Muscle of back (tissue), 11 donors: Measurements from ENCODE around the gene AGPAT1. TPM values are rescaled to one million over a fixed set of nuclear protein-coding genes. Genes with fewer than 3 reads are reported as not detected.
"Not testable (repeated sequence)": the region's sequence is repeated elsewhere in the genome, so short reads cannot be mapped to it uniquely, and the experiment has no call there.

Experiments
- DNase-seq, 3 donors: peaks; one replicate each; pipeline versions ENCODE4 v3.0.0 to v3.0.0-alpha.2; 2013
- polyA plus RNA-seq, 10 donors: library from polyadenylated mRNA; unstranded; fragments of 120-200 nt; gene quantifications; one replicate each; pipeline ENCODE4 v1.2.1, GENCODE V29; 2013; ENCODE audit not compliant: insufficient read length in 10 of 10

Gene AGPAT1
- polyA plus RNA-seq, 10 donors = 55.3 to 64.3 (median 59.1) TPM

- DNase-seq = no peak
Observed at GRCh38 chr6:32149932-32150870, 25.7 kb downstream of the AGPAT1 start.

DNA sequence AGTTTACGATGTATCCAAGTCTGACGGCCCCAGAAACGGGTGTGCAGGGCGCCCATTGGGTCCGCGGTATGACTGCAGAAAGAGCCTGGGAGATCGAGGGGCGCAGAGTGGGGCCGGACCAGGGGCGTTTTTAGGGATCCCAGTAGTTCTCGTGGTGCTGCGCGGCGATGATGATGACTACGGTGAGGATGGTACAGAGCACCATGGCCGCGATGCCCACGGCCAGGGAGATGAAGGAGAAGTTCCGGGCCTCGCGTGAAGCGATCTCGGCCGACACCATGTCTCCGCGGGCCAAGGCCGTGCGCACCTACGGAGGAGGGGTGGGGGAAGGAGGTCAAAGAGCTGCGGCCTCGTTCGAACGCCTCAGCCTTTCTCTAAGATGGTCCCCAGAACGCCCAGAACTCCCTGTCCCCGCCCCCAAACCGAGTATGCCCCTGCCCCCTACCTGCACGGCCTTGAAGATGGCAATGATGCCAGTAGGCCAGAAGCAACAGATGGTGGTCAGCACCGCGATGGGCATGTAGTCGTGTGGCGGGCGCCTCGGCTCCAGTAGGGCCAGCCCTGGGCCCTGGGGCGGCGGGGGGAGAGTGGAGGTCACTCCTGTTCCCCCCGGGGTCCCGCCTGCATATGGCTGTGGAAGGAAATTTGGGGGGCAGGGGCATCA lies 26.7 kb downstream of the AGPAT1 start:
- no peak for DNase-seq

DNA sequence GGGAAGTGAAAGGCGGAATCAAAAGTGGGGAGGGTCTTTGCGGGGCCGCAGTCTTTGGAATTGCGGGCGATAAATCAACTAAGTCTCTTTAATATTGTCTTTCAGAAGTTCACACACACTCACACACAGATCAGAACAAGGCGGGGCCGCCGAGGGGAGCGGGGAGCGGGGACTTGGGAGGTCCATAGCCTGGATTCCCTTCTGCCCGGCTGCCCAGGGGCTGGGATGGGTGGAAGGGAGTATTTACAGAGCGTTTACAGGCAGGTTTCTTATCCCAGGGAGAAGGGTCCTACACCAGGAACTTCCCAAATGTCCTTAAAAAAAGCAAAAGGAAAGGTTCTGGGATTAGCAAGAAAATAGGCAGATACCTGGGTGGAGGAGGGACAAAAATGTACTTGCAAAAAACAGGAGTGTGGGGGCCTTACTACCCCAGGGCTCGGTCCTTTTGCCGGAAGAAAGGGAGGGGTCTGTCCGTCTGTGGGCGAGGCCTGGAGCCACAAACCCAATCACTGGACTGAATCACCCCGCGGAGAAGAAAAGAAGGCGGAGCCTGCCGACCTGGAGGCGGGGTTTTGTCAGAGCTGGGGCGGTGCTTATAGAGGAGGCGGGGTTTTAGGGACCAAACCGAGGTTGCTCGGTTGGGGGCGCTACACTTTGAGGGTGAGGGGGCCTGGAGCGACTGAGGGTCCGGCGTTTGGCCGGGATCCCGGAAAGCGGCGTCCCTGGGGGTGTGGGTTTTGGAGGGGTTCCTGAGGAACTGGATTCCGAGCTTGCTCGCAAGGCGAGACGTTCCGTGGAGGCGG lies 27.4 kb downstream of the AGPAT1 start:
- DNase-seq = peak in 2 of 3 donors; percentile 59 to 73

GRCh38 chr6:32147401-32148132 lies 28.3 kb downstream of the AGPAT1 start:
- no peak for DNase-seq

GRCh38 chr6:32146687-32147086 lies 29.2 kb downstream of the AGPAT1 start:
- no peak for DNase-seq

GRCh38 chr6:32146287-32146686 lies 29.6 kb downstream of the AGPAT1 start:
- no peak for DNase-seq

DNA sequence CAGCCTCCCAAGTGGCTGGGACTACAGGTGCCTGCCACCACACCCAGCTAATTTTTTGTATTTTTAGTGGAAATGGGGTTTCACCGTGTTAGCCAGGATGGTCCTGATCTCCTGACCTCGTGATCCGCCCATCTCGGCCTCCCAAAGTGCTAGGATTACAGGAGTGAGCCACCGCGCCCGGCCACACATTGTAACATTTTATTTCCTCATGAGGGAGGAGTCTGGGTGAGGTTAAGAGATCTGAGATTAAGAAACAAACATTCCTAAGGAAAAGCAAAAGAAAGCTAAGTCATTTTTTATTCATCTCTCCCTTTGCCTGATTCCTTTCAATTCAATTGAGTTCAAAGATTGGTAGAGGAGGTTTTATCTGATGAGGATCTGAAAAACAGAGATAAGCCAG lies 31.6 kb downstream of the AGPAT1 start:
- DNase-seq = not testable (repeated sequence)

GRCh38 chr6:32140420-32141046 lies 35.4 kb downstream of the AGPAT1 start:
- no peak for DNase-seq

DNA sequence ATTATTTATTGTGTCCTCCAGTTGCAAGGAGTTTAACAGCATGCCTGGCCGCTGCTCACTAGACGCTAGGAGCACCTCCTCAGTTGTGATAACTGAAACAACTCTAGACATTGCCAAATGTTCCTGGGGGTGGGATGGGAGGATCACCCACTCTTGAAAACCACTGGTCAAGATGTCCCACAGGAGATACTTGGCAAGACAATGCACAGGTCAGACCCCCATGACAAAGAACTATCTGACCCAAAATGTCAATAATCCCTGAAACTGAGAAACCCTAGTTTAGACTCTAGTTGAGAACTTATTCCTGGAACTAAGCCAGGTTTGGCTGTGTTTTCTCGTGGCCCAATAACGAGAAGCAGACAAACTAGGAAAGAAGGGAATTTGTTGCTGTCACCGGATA lies 36.3 kb downstream of the AGPAT1 start:
- DNase-seq = no peak

DNA sequence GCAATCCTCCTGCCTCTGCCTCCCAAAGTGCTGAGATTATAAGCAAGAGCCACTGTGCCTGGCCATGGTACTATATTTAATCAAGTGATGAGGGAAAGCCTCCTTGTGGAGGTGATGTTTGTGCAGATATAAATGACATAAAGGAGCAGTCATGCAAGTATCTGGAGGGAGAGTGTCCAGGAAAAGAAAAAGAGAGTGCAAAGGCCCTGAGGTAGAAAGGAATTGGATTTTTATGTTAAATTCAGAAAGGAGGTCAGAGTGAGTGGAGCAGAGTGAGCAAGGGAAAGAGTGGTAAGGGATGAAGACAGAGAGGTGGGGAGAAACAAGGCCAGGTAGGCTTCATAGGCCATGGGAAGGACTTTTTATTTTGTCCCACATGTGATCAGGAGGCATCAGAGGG lies 38.4 kb downstream of the AGPAT1 start:
- no peak for DNase-seq

- no peak for DNase-seq
Observed at GRCh38 chr6:32133786-32134185, 42.1 kb downstream of the AGPAT1 start.

- DNase-seq = no peak
Observed at GRCh38 chr6:32132110-32132509, 43.8 kb downstream of the AGPAT1 start.

- DNase-seq = no peak
Observed at GRCh38 chr6:32131439-32131948, 44.4 kb downstream of the AGPAT1 start.

GRCh38 chr6:32129297-32130088 lies 46.4 kb downstream of the AGPAT1 start:
- DNase-seq = no peak

- DNase-seq = peak in 1 of 3 donors; percentile 10
Observed at GRCh38 chr6:32128751-32129296, 47.1 kb downstream of the AGPAT1 start.

- DNase-seq = peak; percentile 99 to 100 (median 99)
Observed at GRCh38 chr6:32127717-32128592, 47.9 kb downstream of the AGPAT1 start, which contains the start of gene ATF6B. ATF6B (minus strand) TSS chr6:32128246; CDS start chr6:32128207, 39 bp downstream.

DNA sequence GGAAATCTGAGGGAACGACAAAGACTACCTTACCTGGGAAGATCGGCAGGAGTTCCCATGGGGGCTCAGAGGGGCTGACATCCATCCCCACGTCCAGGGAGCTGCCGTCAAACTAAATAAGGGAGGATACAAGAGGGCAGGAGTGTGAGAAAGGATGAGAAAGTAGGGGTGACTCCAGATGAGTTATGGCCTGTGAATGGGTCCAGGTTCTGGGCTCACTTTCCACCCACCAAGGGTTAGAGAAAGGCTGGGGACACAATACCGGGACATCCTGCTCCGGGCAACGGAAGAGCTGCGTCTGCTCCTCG lies 48.5 kb downstream of the AGPAT1 start:
- no peak for DNase-seq

DNA sequence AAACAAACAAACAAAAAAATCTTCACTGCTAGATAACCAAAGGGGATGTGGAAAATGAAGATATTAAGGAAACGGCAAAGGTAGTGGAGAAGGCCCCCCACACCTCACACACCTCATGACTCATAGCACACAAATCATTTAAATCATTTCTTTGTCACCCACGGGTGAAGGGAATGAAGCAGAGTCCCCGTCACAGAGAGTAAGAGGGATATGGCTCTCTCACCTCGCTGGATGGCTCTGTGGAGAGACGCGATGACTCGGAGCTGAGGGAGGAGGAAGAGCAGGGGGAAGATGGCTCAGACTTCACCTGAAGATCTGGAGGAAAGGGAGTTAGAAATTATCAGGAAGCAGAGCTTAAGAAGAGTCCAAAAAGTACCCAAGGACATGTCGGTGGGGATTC lies 49.0 kb downstream of the AGPAT1 start:
- no peak for DNase-seq

DNA sequence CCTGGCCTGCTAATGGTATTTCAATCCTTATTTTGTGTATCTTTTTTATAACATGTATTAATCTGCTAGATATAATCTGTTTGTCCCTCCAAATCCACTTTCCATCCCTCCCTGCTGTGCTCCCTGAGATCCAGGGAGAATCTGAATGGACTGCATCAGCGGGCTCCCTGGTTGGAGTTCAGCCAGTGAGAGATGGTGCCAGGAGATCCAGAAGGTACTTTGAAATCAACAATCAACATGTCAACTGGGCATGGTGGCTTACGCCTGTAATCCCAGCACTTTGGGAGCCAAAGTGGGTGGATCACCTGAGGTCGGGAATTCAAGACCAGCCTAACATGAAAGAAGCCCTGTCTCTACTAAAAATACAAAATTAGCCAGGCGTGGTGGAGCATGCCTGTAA lies 52.2 kb downstream of the AGPAT1 start:
- no peak for DNase-seq
